Measurements from ENCODE around the gene ALOX12B. TPM values are rescaled to one million over a fixed set of nuclear protein-coding genes. Genes with fewer than 3 reads are reported as not detected.

The ALOX12B gene
- total and polyA plus RNA-seq, 2 donors (not counting 3 experiments of a cell fraction or from before 2014, with no cell fraction given), result not detected

DNA sequence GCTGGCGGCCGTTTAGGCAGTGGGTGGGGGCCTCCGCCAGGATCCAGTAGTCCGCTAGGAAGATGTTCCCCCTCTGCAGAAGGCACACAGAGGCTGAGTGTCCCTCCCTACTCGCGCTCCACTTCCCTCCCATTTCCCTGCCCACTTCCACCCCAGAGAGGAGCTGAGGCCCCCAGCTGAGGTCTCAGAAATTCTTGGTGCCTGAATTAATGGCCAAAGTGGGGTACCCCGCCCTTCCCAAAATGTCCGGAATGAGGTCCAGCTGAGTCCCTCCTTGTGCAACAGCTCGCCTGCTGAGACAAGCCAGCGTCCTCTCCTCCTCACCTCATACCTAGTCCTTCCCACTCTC, 22.9 kb upstream of the ALOX12B start:
- H4K20me1 ChIP-seq (replicated peaks; ENCODE audit: control insufficient read depth, extremely low read depth, insufficient read depth, low read length), result no peaks in the 10 kb centered on the region
- H3K9me1 ChIP-seq (replicated peaks; ENCODE audit: control insufficient read depth, extremely low read depth, insufficient read depth, low read length), result no peaks in the 10 kb centered on the region
- H3K9ac ChIP-seq (replicated peaks; ENCODE audit: extremely low read depth, insufficient read depth, low read length), result no peak overlapping the region
- intact Hi-C loops (cut with micrococcal nuclease), result loop anchor here (1.0 kb wide), 1 partner anchor 50 kb away; no protein-coding TSS in a partner anchor
- no peak for FAIRE-seq
- H3K4me3 ChIP-seq (replicated peaks in 1 of 3; ENCODE audit: insufficient read depth in 1 of 3, low read depth in 1 of 3, low read length in 3 of 3), result no peak overlapping the region
- ChIA-PET POLR2A (no interaction called here), CTCF (interaction anchor here (0.9 to 13.7 kb wide), 10 partner anchors 9 to 51 kb away, joined by 3 to 191 read pairs (median 14); partner anchors contain the start of gene ALOX12B)
- no peaks in the 10 kb centered on the region for H3K79me2 ChIP-seq (ENCODE audit: control insufficient read depth, insufficient read depth, low read length)
- TF ChIP-seq JUN (IDR thresholded peaks at IDR 0.05; ENCODE audit: borderline replicate concordance, insufficient read depth, insufficient read length, low read depth) (no peak), FOS (IDR thresholded peaks at IDR 0.05; ENCODE audit: borderline replicate concordance, insufficient read depth, low read length) (no peak), EZH2 (IDR thresholded peaks at IDR 0.05; ENCODE audit: borderline replicate concordance, low read depth, low read length, severe bottlenecking) (no peak), POLR2A (IDR thresholded peaks at IDR 0.05; ENCODE audit: low read depth, low read length) (no peak), MYC (IDR thresholded peaks at IDR 0.05; ENCODE audit: low read depth, low read length) (no peak), GATA2 (IDR thresholded peaks at IDR 0.05; ENCODE audit: insufficient read depth, insufficient read length, low read depth, low read length) (no peak)
- TF ChIP-seq, protein P1, sequence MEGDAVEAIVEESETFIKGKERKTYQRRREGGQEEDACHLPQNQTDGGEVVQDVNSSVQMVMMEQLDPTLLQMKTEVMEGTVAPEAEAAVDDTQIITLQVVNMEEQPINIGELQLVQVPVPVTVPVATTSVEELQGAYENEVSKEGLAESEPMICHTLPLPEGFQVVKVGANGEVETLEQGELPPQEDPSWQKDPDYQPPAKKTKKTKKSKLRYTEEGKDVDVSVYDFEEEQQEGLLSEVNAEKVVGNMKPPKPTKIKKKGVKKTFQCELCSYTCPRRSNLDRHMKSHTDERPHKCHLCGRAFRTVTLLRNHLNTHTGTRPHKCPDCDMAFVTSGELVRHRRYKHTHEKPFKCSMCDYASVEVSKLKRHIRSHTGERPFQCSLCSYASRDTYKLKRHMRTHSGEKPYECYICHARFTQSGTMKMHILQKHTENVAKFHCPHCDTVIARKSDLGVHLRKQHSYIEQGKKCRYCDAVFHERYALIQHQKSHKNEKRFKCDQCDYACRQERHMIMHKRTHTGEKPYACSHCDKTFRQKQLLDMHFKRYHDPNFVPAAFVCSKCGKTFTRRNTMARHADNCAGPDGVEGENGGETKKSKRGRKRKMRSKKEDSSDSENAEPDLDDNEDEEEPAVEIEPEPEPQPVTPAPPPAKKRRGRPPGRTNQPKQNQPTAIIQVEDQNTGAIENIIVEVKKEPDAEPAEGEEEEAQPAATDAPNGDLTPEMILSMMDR (IDR thresholded peaks at IDR 0.05; ENCODE audit: extremely low read depth in 1 of 2, insufficient read depth in 1 of 2, low read depth in 1 of 2, low read length in 2 of 2), result no peak
- TF ChIP-seq, protein P2, sequence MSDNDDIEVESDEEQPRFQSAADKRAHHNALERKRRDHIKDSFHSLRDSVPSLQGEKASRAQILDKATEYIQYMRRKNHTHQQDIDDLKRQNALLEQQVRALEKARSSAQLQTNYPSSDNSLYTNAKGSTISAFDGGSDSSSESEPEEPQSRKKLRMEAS (IDR thresholded peaks at IDR 0.05; ENCODE audit: insufficient read depth, insufficient read length), result no peak
- no peaks in the 10 kb centered on the region for H3K36me3 ChIP-seq (ENCODE audit: control insufficient read depth in 2 of 2, extremely low read depth in 1 of 2, insufficient read depth in 2 of 2, low read length in 2 of 2)
- no peak overlapping the region for H3K27ac ChIP-seq (ENCODE audit: insufficient read depth, low read depth, low read length)
- no peaks in the 10 kb centered on the region for H3K4me1 ChIP-seq (ENCODE audit: control insufficient read depth, extremely low read depth, insufficient read depth, low read length)
- BruUV-seq (replicated peaks), result no TSS peak
- no peak overlapping the region for H3K4me2 ChIP-seq (ENCODE audit: insufficient read depth, low read length)
- H2AFZ ChIP-seq (ENCODE audit: low read depth, low read length), result no peak overlapping the region
- H3K9me3 ChIP-seq (replicated peaks; ENCODE audit: control insufficient read depth, insufficient read depth, low read length), result no peaks in the 10 kb centered on the region
- no peak for DNase-seq (ENCODE audit: low read depth, low spot score)
- peaks cover 18 to 27% of the 10 kb centered on the region in 2 experiments for H3K27me3 ChIP-seq (ENCODE audit: control insufficient read depth in 2 of 2, insufficient read depth in 2 of 2, low read length in 2 of 2)
- dilution Hi-C loops (cut with MboI; ENCODE audit: extremely low pct_ligation_motif_present, low sequenced_read_pairs), result no loop called here
